ENCODE data around the gene KLHL3. TPM values are rescaled to one million over a fixed set of nuclear protein-coding genes. Genes with fewer than 3 reads are reported as not detected.
"Not testable (repeated sequence)": the region's sequence is repeated elsewhere in the genome, so short reads cannot be mapped to it uniquely, and the experiment has no call there.

Gene KLHL3
- total RNA-seq, 1 donor from 2014 or later = 23.3 TPM

DNA sequence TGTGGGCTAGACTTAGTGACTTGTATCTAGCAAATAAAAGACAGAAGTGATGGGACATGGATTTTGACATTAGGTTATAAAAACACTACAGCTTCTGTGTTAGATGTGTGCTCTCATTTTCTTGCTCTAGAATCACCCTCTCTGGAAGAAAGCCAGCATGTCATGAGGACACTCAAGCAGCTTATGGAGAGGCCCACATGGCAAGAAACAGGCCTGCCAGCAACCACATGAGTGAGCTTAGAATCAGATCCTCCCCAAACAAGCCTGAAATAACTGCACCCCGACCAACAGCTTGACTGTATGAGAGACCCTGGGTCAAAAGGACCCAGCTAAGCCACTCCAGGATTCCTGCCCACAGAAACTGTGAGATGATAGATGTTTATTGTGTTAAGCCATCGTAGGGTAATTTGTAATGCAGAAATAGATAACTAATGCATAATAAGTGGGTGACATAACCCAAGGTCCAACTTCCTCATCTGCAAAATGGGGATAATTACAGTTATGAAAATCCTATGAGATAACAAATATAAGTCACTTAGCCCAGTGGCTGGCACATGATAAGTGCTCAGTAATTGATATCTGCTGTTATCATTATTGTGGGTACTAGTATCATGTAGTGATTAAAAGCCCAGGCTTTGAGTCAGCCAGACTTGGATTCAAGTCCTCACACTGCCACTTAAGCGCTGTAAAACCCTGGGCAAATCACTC, 86.5 kb downstream of the KLHL3 start:
- intact Hi-C loops (cut with DNase I) = no loop called here
- no peak for DNase-seq (ENCODE audit: missing footprints)
- ATAC-seq = peak; percentile 56

- ATAC-seq (no peak), DNase-seq (ENCODE audit: missing footprints) (no peak)
- intact Hi-C loops (cut with DNase I) = no loop called here
Measured at GRCh38 chr5:137648361-137648760, 87.5 kb downstream of the KLHL3 start.

DNA sequence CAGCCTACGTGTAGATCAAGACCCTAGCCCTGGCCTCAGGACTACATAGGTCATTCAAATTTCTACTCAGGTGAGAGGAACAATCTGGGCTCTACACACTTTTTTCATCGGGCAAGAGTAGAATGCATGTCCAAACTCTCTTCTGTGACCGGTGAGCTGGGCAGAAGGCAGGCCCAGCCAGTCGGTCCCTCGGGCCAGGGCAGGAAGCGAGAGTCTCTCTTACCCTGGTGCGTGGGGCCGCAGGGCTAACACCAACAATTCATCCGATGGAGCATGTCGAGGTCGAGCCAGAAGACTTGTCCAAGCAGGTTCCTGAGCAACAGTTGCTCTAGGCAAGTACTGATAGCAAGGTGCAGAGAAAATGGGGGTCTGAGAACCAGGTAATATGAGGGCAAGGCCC, 88.5 kb downstream of the KLHL3 start:
- no peak for DNase-seq (ENCODE audit: missing footprints)
- ATAC-seq = no peak
- intact Hi-C loops (cut with DNase I) = no loop called here

DNA sequence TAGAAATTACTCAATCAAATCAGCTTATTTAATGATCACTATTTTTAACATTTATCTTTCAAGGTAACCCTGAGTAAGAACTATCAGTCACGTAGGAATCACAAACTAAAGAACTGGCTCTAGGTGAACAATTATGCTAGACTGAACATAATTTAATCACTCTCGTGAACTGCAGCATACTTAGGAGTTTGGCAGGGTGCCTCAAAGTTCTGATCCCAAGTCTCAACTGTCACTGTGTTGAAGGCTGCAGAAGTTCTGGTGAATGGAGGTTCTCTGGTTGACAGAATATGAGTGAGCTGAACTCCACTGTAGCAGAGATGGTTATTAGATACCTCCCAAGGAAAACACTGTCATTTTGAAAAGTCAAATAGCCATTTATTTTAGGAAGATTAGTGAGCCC, 89.1 kb downstream of the KLHL3 start:
- ATAC-seq (no peak), DNase-seq (ENCODE audit: missing footprints) (no peak)
- intact Hi-C loops (cut with DNase I) = no loop called here

- ATAC-seq; intact Hi-C loops (cut with DNase I); DNase-seq (ENCODE audit: missing footprints): not testable (repeated sequence)
Measured at GRCh38 chr5:137643081-137643480, 92.8 kb downstream of the KLHL3 start.

DNA sequence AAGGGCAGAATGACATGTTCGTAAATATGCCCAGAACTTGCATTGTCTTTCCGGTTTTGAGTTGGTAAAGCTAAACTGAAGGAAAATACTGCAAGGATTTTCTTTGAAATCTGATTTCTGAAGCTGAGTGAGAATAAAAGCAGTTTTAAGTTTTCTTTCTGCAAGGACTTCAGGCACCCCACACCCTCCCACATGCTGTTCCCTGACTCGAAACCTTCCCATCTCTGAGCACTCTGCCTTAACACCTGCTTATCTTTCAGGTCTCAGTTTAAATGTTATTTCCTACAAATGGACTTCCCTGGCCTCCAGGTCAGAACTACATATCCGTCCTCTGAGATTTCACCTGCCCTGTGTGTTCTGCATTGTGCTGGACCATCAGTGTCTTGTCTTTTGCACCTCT, 93.8 kb downstream of the KLHL3 start:
- intact Hi-C loops (cut with DNase I) = no loop called here
- ATAC-seq (no peak), DNase-seq (ENCODE audit: missing footprints) (no peak)

DNA sequence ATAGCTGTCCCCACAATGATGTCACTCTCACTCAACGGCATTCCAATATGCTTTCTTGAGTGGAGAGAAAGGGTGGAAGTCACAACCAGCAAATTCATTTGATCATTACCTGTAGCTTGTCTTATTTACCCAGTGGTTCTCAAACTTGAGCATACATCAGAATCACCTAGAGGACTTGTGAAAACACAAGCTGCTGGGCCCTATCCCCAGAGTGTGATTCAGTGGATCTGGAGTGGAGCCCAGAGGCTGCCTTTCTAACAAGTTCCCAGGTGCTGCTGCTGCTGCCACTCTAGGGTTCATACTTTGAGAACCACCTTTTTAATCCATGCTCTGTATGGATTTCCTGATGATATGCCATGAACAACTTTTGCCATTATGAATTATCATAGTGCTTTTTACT, 94.7 kb downstream of the KLHL3 start:
- ATAC-seq (no peak), DNase-seq (ENCODE audit: missing footprints) (no peak)
- intact Hi-C loops (cut with DNase I) = no loop called here

GRCh38 chr5:137639645-137640044, 96.2 kb downstream of the KLHL3 start:
- DNase-seq (ENCODE audit: missing footprints) = no peak
- intact Hi-C loops (cut with DNase I) = no loop called here
- ATAC-seq = no peak

DNA sequence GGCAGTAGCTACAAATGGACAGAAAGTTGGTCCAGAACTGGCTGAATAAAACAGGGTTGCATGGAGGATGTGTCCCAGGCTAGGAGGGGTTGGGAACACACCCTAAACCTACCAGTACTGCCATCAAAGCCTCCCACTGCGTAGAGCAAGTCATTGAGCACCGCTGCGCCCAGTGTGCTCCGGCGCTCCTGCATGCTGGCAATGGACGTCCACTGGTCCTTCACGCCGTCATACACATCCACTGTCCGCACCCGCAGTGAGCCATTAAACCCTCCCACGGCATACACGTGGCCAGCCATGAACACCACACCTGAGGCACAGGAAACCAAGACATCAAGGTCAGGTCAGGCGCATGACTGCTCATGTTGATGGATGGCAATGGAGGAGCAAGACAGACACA, 97.0 kb downstream of the KLHL3 start:
- ATAC-seq (no peak), DNase-seq (ENCODE audit: missing footprints) (no peak)
- intact Hi-C loops (cut with DNase I) = no loop called here

- no peak for DNase-seq (ENCODE audit: missing footprints)
- intact Hi-C loops (cut with DNase I) = no loop called here
- no peak for ATAC-seq
Measured at GRCh38 chr5:137636830-137637714, 98.8 kb downstream of the KLHL3 start.

- ATAC-seq = no peak
- no peak for DNase-seq (ENCODE audit: missing footprints)
- intact Hi-C loops (cut with DNase I) = no loop called here
Measured at GRCh38 chr5:137636099-137636498, 99.8 kb downstream of the KLHL3 start.

- DNase-seq (ENCODE audit: missing footprints) (no peak), ATAC-seq (no peak)
- intact Hi-C loops (cut with DNase I) = no loop called here
Measured at GRCh38 chr5:137635521-137635921, 100.4 kb downstream of the KLHL3 start.

DNA sequence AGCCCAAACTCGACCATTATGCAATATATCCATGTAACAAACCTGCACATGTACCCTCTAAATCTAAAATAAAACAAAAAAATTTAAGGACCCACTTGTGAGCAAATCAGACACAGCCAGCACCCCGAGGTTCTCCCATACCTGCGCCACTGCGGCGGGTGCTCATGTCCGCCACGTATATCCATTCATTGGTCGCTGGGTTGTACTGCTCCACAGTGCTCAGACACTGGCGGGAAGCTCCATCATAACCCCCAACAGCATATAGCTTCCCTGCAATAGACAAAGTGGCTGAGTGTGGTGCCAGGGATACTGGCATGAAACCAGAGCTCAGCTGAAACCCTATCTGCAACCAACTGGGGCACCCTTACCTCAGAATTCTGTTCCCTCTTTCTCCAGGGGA, 102.0 kb downstream of the KLHL3 start:
- DNase-seq (ENCODE audit: missing footprints) = no peak
- ATAC-seq = no peak
- intact Hi-C loops (cut with DNase I) = no loop called here

GRCh38 chr5:137632716-137633115, 103.2 kb downstream of the KLHL3 start:
- no peak for ATAC-seq
- intact Hi-C loops (cut with DNase I) = no loop called here
- no peak for DNase-seq (ENCODE audit: missing footprints)

DNA sequence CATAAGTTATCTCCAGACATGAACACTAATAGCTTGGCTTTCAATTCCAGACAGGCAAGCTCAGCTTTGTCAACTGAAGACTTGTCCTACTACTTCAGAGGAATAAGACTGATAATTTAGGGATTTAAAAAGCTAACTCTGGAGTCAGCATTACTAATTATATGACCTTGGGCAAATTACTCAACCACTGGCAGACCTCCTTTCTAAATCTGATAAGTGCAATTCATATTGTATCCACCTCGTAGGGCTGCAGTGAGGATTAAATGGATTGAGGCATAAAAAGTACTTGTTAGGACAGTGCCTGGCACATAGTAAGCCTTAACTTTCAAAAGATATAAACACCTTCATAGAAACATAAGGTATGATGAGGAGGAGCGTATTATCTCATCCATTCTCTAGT, 104.4 kb downstream of the KLHL3 start:
- DNase-seq (ENCODE audit: missing footprints) (no peak), ATAC-seq (no peak)
- intact Hi-C loops (cut with DNase I) = loop anchor here (2.0 kb wide), 1 partner anchor 111 kb away; no protein-coding TSS in a partner anchor

- no peak for DNase-seq (ENCODE audit: missing footprints)
- no peak for ATAC-seq
- intact Hi-C loops (cut with DNase I) = loop anchor here (2.0 kb wide), 1 partner anchor 112 kb away; no protein-coding TSS in a partner anchor
Measured at GRCh38 chr5:137630972-137631370, 104.9 kb downstream of the KLHL3 start.

DNA sequence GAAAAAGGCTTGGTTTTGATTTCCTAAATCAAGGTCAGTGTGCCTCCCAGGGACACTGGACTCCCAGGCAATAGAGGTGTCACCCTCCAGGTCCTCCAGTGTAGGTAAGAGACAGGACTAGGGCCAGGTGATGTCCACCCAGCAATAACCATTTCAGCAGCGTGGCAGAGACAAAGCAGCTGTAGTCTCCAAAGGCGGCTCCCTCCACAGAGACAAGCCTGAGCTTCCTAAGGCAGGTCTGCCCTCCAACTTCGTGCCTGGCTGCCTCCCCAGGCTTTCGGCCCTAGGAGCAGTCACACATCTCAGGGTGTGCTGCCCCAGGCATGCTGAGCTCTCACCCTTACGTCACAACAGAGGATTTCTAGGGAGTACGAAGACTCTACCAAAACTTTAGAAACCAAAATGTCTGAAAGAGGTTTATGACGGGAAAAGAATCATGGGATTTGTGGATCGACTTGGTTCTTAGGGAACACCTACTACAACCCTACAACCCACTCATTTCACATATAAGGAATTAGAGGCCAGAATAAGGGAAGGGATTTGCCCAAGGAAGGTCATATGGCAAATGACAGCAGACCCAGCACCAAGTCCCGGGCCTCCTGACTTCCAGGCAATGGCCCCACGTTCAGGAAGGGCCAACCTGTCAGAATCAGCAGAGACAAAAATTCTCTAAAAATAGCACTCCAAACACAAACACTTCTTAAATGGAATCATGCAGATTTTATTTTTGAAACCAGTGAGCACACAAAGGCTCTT, 105.5 kb downstream of the KLHL3 start:
- DNase-seq (ENCODE audit: missing footprints) (no peak), ATAC-seq (peak; percentile 41)
- intact Hi-C loops (cut with DNase I) = loop anchor here (2.0 kb wide), 1 partner anchor 112 kb away; no protein-coding TSS in a partner anchor

DNA sequence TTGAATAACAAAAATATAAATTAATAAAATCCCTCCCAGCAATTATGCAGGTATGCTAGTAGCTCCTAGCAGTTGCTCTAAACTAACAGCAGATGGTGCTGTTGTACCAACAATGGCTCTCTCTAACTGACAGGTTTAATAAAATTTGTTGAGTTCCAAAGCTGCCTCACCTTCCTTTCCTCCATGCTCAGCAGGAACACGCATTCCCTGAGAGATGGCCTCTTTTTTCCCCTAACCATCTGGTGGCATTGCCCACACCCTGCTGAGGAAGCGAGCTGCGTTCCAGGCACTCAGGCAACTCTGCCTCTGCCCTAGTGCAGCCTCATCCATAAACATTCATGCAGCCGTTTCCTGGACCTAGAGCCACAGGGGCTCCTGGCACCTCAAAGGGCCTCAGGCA, 106.2 kb downstream of the KLHL3 start:
- intact Hi-C loops (cut with DNase I) = loop anchor here (2.0 kb wide), 1 partner anchor 113 kb away; no protein-coding TSS in a partner anchor
- ATAC-seq = peak; percentile 58
- DNase-seq (ENCODE audit: missing footprints) = no peak

- intact Hi-C loops (cut with DNase I) = no loop called here
- no peak for ATAC-seq
- no peak for DNase-seq (ENCODE audit: missing footprints)
Measured at GRCh38 chr5:137627706-137628105, 108.2 kb downstream of the KLHL3 start.
